Neural cell (in vitro differentiated cells): ENCODE measurements around the gene SRPK1.

Experiments used
- CTCF ChIP-seq: fragments of 450-650 bp; IDR thresholded peaks from 2 replicates; pipeline ENCODE4 v1.5.1; 2014; ENCODE audit warnings: antibody characterized with exemption, mild to moderate bottlenecking, moderate library complexity; ENCODE audit not compliant: poor library complexity, severe bottlenecking
- EP300 ChIP-seq: fragments of 450-650 bp; conservative IDR thresholded peaks from 2 replicates; pipeline ENCODE4 v1.6.1; 2014; ENCODE audit warnings: antibody characterized with exemption, mild to moderate bottlenecking, moderate library complexity; ENCODE audit not compliant: poor library complexity, severe bottlenecking
- EZH2 ChIP-seq: fragments of 200-600, 300-800 bp; shearing (Covaris generic), sonication (generic); IDR thresholded peaks from 2 replicates; pipeline ENCODE4 v1.6.1; 2014; ENCODE audit warnings: antibody characterized with exemption, low read length, borderline replicate concordance, mild to moderate bottlenecking; ENCODE audit not compliant: insufficient read depth, poor library complexity, severe bottlenecking
- POLR2AphosphoS5 ChIP-seq: IDR thresholded peaks from 2 replicates; pipeline ENCODE4 v1.6.1; 2012
- RAD21 ChIP-seq: fragments of 450-650 bp; conservative IDR thresholded peaks from 2 replicates; pipeline ENCODE4 v1.6.1; 2014; ENCODE audit warnings: antibody characterized with exemption, mild to moderate bottlenecking, moderate library complexity
- REST ChIP-seq: IDR thresholded peaks from 2 replicates; pipeline ENCODE4 v1.6.1; 2012; ENCODE audit warnings: borderline replicate concordance
- SMC3 ChIP-seq: fragments of 450-650 bp; conservative IDR thresholded peaks from 2 replicates; pipeline ENCODE4 v1.6.1; 2014; ENCODE audit warnings: antibody characterized with exemption, mild to moderate bottlenecking, moderate library complexity; ENCODE audit not compliant: poor library complexity

- TF ChIP-seq RAD21 (no peak), REST (no peak), EP300 (no peak), EZH2 (no peak), CTCF (no peak), POLR2AphosphoS5 (no peak), SMC3 (no peak)
Observed at GRCh38 chr6:35879151-35879550, 41.7 kb downstream of the SRPK1 start.
